GM13976 (cell line): Measurements from ENCODE around the gene NOP16.

ENCODE experiments used
- DNase-seq: peaks from one replicate; pipeline ENCODE4 v3.0.0; 2012; ENCODE audit warnings: low spot score
- CTCF ChIP-seq: IDR thresholded peaks from 2 replicates; pipeline ENCODE4 v1.5.1; 2012; ENCODE audit warnings: borderline replicate concordance, mild to moderate bottlenecking; ENCODE audit not compliant: insufficient read depth; ENCODE audit errors: extremely low read depth, missing control alignments, control extremely low read depth
- in situ Hi-C: fragments of 300-500 bp; cut with MboI; formaldehyde crosslinking; loops from one replicate; pipeline ENCODE4 v1.12.0; 2022; ENCODE audit warnings: low sequenced_read_pairs, mixed read lengths, inconsistent platforms; ENCODE audit not compliant: unreplicated experiment

Gene NOP16

GRCh38 chr5:176406436-176407052 is 18.1 kb upstream of the NOP16 start:
- no peak for TF ChIP-seq CTCF
- no peak for DNase-seq
- in situ Hi-C loops, result loop anchor here (25.0 kb wide), 1 partner anchor 181 kb away; no protein-coding TSS in a partner anchor

- in situ Hi-C loops, result loop anchor here (25.0 kb wide), 1 partner anchor 181 kb away; no protein-coding TSS in a partner anchor
- TF ChIP-seq CTCF, result no peak
- no peak for DNase-seq
Observed at GRCh38 chr5:176405656-176406435, 17.4 kb upstream of the NOP16 start.

GRCh38 chr5:176401281-176402205 is 13.1 kb upstream of the NOP16 start:
- TF ChIP-seq CTCF, result no peak
- no peak for DNase-seq
- in situ Hi-C loops, result loop anchor here (25.0 kb wide), 1 partner anchor 186 kb away; no protein-coding TSS in a partner anchor

GRCh38 chr5:176400382-176401156 is 12.2 kb upstream of the NOP16 start:
- TF ChIP-seq CTCF, result no peak
- in situ Hi-C loops, result loop anchor here (25.0 kb wide), 1 partner anchor 187 kb away; no protein-coding TSS in a partner anchor
- DNase-seq, result no peak

GRCh38 chr5:176397736-176398420 is 9.5 kb upstream of the NOP16 start:
- TF ChIP-seq CTCF, result no peak
- in situ Hi-C loops, result no loop called here
- no peak for DNase-seq
